Sigmoid colon (tissue), 7 donors: ENCODE data around the gene SLF2. TPM values are rescaled to one million over a fixed set of nuclear protein-coding genes. Genes with fewer than 3 reads are reported as not detected.

Experiments used
- DNase-seq: peaks from one replicate; pipeline ENCODE4 v3.0.0-alpha.2; 2019
- H3K27ac ChIP-seq, 4 donors: fragments of 200-600 bp; sonication (generic); one replicate each; pipeline ENCODE4 v1.5.1; 2016 to 2019; ENCODE audit warnings: mild to moderate bottlenecking in 1 of 4
- H3K27me3 ChIP-seq, 3 donors: fragments of 200-600 bp; sonication (generic); one replicate each; pipeline ENCODE4 v1.5.1; 2019; ENCODE audit warnings: mild to moderate bottlenecking in 1 of 3
- H3K36me3 ChIP-seq, 4 donors: fragments of 200-600 bp; sonication (generic); one replicate each; pipeline ENCODE4 v1.5.1; 2016 to 2019
- H3K4me1 ChIP-seq, 4 donors: fragments of 200-600 bp; sonication (generic); one replicate each; pipeline ENCODE4 v1.5.1; 2017 to 2019
- H3K4me3 ChIP-seq, 4 donors: fragments of 200-600 bp; sonication (generic); one replicate each; pipeline ENCODE4 v1.5.1; 2017 to 2019; ENCODE audit warnings: mild to moderate bottlenecking in 2 of 4, moderate library complexity in 1 of 4
- H3K9me3 ChIP-seq, 4 donors: fragments of 200-600 bp in 3 of 4; sonication (generic) in 3 of 4; one replicate each; pipeline versions ENCODE4 v1.5.1 to v1.6.1; 2013 to 2019
- CTCF ChIP-seq, 4 experiments: fragments of 450-650 bp in 3 of 4; fragments of 200-600 bp in 1 of 4; IDR thresholded peaks; one replicate each; pipeline ENCODE4 v1.5.1; 2016 to 2019; ENCODE audit warnings: antibody characterized with exemption in 4 of 4, mild to moderate bottlenecking in 3 of 4, moderate library complexity in 2 of 4
- EP300 ChIP-seq, 4 donors: sonication (generic); formaldehyde crosslinking; IDR thresholded peaks; one replicate each; pipeline ENCODE4 v1.6.1; 2017; ENCODE audit warnings: antibody characterized with exemption in 4 of 4
- POLR2A ChIP-seq, 2 donors: fragments of 450-650 bp; IDR thresholded peaks; one replicate each; pipeline ENCODE4 v1.6.1; 2016; ENCODE audit warnings: antibody characterized with exemption in 2 of 2, mild to moderate bottlenecking in 2 of 2, moderate library complexity in 2 of 2
- POLR2AphosphoS5 ChIP-seq, 4 donors: sonication (generic); formaldehyde crosslinking; IDR thresholded peaks; one replicate each; pipeline ENCODE4 v1.6.1; 2017; ENCODE audit warnings: antibody characterized with exemption in 4 of 4
- WGBS, 2 donors: extraction: QIAGEN DNeasy Blood & Tissue Kit; methylation state at CpG; one replicate each; pipeline ENCODE4 v1.1.7; 2013; 5-methylcytosine and 5-hydroxymethylcytosine counted together
- intact Hi-C: fragments of 100-400 bp; cut with DNase I; formaldehyde crosslinking; loops from one replicate; pipeline ENCODE4 v1.15.1; 2023
- polyA plus RNA-seq, 3 donors: library from polyadenylated mRNA; stranded (reverse); fragments of 200-250 nt; gene quantifications; one replicate each; pipeline ENCODE4 v1.2.3, GENCODE V29; 2013
- total RNA-seq, 4 donors: library from RNA; depleted of rRNA; stranded (reverse); fragments of >200 nt; gene quantifications; one replicate each; pipeline ENCODE4 v1.1.0, GENCODE V29; 2016
- donor health status: healthy with polysubstance abuse.
- donor health status: Bipolar disorder and iron deficiency.
- donor health status: healthy.

Gene SLF2
- total and polyA plus RNA-seq, 7 donors: 3.2 to 49.9 (median 31.8) TPM

- no peak overlapping the region for H3K4me3 ChIP-seq
- peaks cover 2 to 46% (median 35%) of the 10 kb centered on the region in 3 donors for H3K27me3 ChIP-seq
- no peaks in the 10 kb centered on the region for H3K9me3 ChIP-seq
- no peaks in the 10 kb centered on the region for H3K36me3 ChIP-seq
- TF ChIP-seq EP300 (IDR thresholded peaks at IDR 0.05) (no peak), POLR2AphosphoS5 (IDR thresholded peaks at IDR 0.05) (no peak), POLR2A (IDR thresholded peaks at IDR 0.05) (no peak), CTCF (IDR thresholded peaks at IDR 0.05) (no peak)
- no peak overlapping the region for H3K27ac ChIP-seq
- no peak for DNase-seq
- H3K4me1 ChIP-seq: no peaks in the 10 kb centered on the region
- 85 to 86% methylated on average over 20 of the region's 20 CpGs for WGBS, 2 donors
- intact Hi-C loops: no loop called here
Observed at GRCh38 chr10:100874702-100875483, 37.9 kb upstream of the SLF2 start.

- TF ChIP-seq POLR2AphosphoS5 (IDR thresholded peaks at IDR 0.05) (no peak), POLR2A (IDR thresholded peaks at IDR 0.05) (no peak), EP300 (IDR thresholded peaks at IDR 0.05) (no peak)
- 23 to 54% methylated on average over 5 of the region's 5 CpGs for WGBS, 2 donors
- H3K4me3 ChIP-seq: no peak overlapping the region
- intact Hi-C loops: no loop called here
- H3K4me1 ChIP-seq: no peaks in the 10 kb centered on the region
- H3K27me3 ChIP-seq: peaks cover 2 to 46% (median 35%) of the 10 kb centered on the region in 3 donors
- H3K9me3 ChIP-seq: no peaks in the 10 kb centered on the region
- no peaks in the 10 kb centered on the region for H3K36me3 ChIP-seq
- DNase-seq: no peak
- no peak overlapping the region for H3K27ac ChIP-seq
Observed at GRCh38 chr10:100875484-100876166, 37.1 kb upstream of the SLF2 start.

- intact Hi-C loops: no loop called here
- DNase-seq: no peak
- TF ChIP-seq EP300 (IDR thresholded peaks at IDR 0.05) (no peak), POLR2A (IDR thresholded peaks at IDR 0.05) (no peak), POLR2AphosphoS5 (IDR thresholded peaks at IDR 0.05) (no peak), CTCF (IDR thresholded peaks at IDR 0.05) (no peak)
Observed at GRCh38 chr10:100876585-100877460, 35.9 kb upstream of the SLF2 start.

GRCh38 chr10:100877461-100877850 is 35.3 kb upstream of the SLF2 start:
- no peaks in the 10 kb centered on the region for H3K4me1 ChIP-seq
- H3K9me3 ChIP-seq: no peaks in the 10 kb centered on the region
- 92% methylated on average over 11 of the region's 11 CpGs for WGBS, 2 donors
- H3K4me3 ChIP-seq: no peak overlapping the region
- H3K36me3 ChIP-seq: no peaks in the 10 kb centered on the region
- H3K27me3 ChIP-seq: peaks cover 2 to 45% (median 35%) of the 10 kb centered on the region in 3 donors
- DNase-seq: no peak
- no peak for TF ChIP-seq POLR2AphosphoS5 (IDR thresholded peaks at IDR 0.05)
- no peak for TF ChIP-seq EP300 (IDR thresholded peaks at IDR 0.05)
- TF ChIP-seq POLR2A (IDR thresholded peaks at IDR 0.05): no peak
- TF ChIP-seq CTCF (IDR thresholded peaks at IDR 0.05): no peak
- intact Hi-C loops: no loop called here
- H3K27ac ChIP-seq: no peak overlapping the region

More at GRCh38 chr10:100876585-100877460, 35.9 kb upstream of the SLF2 start:
- H3K4me3 ChIP-seq: no peak overlapping the region
- WGBS, 2 donors: 36 to 62% methylated on average over 24 of the region's 24 CpGs
- no peaks in the 10 kb centered on the region for H3K4me1 ChIP-seq
- H3K27ac ChIP-seq: no peak overlapping the region
- peaks cover 2 to 46% (median 35%) of the 10 kb centered on the region in 3 donors for H3K27me3 ChIP-seq
- no peaks in the 10 kb centered on the region for H3K36me3 ChIP-seq
- no peaks in the 10 kb centered on the region for H3K9me3 ChIP-seq
